ENCODE results near the gene RETN. TPM values are rescaled to one million over a fixed set of nuclear protein-coding genes. Genes with fewer than 3 reads are reported as not detected.

Gene RETN
- total RNA-seq, 1 donor from 2014 or later: not detected

DNA sequence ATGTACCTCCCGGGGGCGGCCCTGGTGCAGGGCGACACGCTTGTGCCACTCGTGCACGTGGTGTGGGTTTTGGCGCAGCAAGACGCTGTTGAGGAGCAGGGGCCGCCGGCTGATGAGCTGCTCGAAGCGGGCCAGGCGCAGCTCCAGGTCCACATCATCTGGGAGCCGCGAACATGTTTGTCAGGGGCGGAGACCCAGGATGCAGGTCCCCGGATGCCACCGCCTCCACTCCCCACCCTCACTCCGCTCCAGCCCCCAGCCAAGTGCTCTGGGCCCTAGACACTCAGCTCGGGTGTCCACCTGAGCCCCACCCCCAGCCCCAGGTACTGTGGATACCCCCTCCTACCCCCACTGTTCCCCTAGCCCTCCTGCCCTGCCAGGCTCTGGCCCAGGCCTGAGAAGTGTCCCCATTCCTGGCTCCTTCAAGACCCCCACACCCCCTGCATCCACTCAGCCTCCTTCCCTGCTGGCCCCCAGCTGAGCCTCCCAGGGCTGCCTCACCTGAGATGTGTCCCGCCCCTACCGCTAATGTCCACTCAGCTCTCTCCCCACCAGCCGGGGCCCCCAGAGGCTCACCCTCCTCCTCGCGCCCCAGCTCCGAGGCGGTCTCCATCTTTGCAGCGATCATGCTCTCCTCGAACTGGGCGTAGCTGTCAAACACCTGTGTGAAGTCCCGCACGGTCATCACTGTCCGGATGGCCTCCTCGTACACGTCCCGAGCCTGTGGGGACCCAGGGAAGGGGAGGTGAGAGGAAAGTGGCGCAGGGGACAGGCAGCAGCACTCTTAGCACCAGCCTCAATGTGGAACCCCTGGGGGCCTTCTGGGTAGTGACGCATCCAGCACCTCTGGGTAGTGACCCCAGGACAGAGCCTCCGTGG lies 44.9 kb upstream of the RETN start:
- DNase-seq (ENCODE audit: low spot score): no peak
- TF ChIP-seq CTCF (IDR thresholded peaks at IDR 0.05; ENCODE audit: unreplicated experiment): no peak
- Mint-ChIP-seq H3K4me1 (ENCODE audit: unreplicated experiment) (peaks cover 15% of the 10 kb centered on the region), H3K9me3 (ENCODE audit: unreplicated experiment) (no peaks in the 10 kb centered on the region), H3K27me3 (ENCODE audit: unreplicated experiment) (peaks cover 16% of the 10 kb centered on the region), H3K27ac (ENCODE audit: unreplicated experiment) (no peak overlapping the region), H3K36me3 (ENCODE audit: low read depth, unreplicated experiment) (peaks cover 22% of the 10 kb centered on the region), H3K4me3 (ENCODE audit: unreplicated experiment) (no peak overlapping the region)

- H3K9me3 Mint-ChIP-seq (ENCODE audit: unreplicated experiment): no peaks in the 10 kb centered on the region
- TF ChIP-seq CTCF (IDR thresholded peaks at IDR 0.05; ENCODE audit: unreplicated experiment): no peak
- H3K4me3 Mint-ChIP-seq (ENCODE audit: unreplicated experiment): no peak overlapping the region
- no peak for DNase-seq (ENCODE audit: low spot score)
- no peak overlapping the region for H3K27ac Mint-ChIP-seq (ENCODE audit: unreplicated experiment)
- peaks cover 23% of the 10 kb centered on the region for H3K4me1 Mint-ChIP-seq (ENCODE audit: unreplicated experiment)
- peaks cover 20% of the 10 kb centered on the region for H3K27me3 Mint-ChIP-seq (ENCODE audit: unreplicated experiment)
- peaks cover 31% of the 10 kb centered on the region for H3K36me3 Mint-ChIP-seq (ENCODE audit: low read depth, unreplicated experiment)
Observed at GRCh38 chr19:7624810-7625209, 44.0 kb upstream of the RETN start.

GRCh38 chr19:7625763-7626372 lies 43.0 kb upstream of the RETN start:
- Mint-ChIP-seq H3K9me3 (ENCODE audit: unreplicated experiment) (no peaks in the 10 kb centered on the region), H3K27me3 (ENCODE audit: unreplicated experiment) (peaks cover 24% of the 10 kb centered on the region), H3K36me3 (ENCODE audit: low read depth, unreplicated experiment) (peaks cover 35% of the 10 kb centered on the region), H3K4me3 (ENCODE audit: unreplicated experiment) (no peak overlapping the region), H3K27ac (ENCODE audit: unreplicated experiment) (no peak overlapping the region), H3K4me1 (ENCODE audit: unreplicated experiment) (peaks cover 33% of the 10 kb centered on the region)
- DNase-seq (ENCODE audit: low spot score): no peak
- no peak for TF ChIP-seq CTCF (IDR thresholded peaks at IDR 0.05; ENCODE audit: unreplicated experiment)

- Mint-ChIP-seq H3K27me3 (ENCODE audit: unreplicated experiment) (peaks cover 22% of the 10 kb centered on the region), H3K4me3 (ENCODE audit: unreplicated experiment) (peak overlapping the region; percentile 58), H3K4me1 (ENCODE audit: unreplicated experiment) (peaks cover 33% of the 10 kb centered on the region), H3K27ac (ENCODE audit: unreplicated experiment) (no peak overlapping the region), H3K9me3 (ENCODE audit: unreplicated experiment) (no peaks in the 10 kb centered on the region), H3K36me3 (ENCODE audit: low read depth, unreplicated experiment) (peaks cover 26% of the 10 kb centered on the region)
- no peak for TF ChIP-seq CTCF (IDR thresholded peaks at IDR 0.05; ENCODE audit: unreplicated experiment)
- DNase-seq (ENCODE audit: low spot score): no peak
Observed at GRCh38 chr19:7627166-7627565, 41.7 kb upstream of the RETN start.

Measured in endothelial cell (in vitro differentiated cells).